PC-9 (cell line): ENCODE data around the gene VAV3.

Experiments used
- CTCF ChIP-seq: fragments of 200-600 bp; sonication (generic); conservative IDR thresholded peaks from 2 replicates; pipeline ENCODE4 v1.6.1; 2017; ENCODE audit warnings: mixed run types, antibody characterized with exemption, mild to moderate bottlenecking, moderate library complexity
- EZH2 ChIP-seq: fragments of 200-600 bp; sonication (generic); IDR thresholded peaks from 2 replicates; pipeline ENCODE4 v1.8.0; 2017; ENCODE audit warnings: antibody characterized with exemption, low read depth

GRCh38 chr1:107787299-107787698 is 177.7 kb downstream of the VAV3 start:
- no peak for TF ChIP-seq CTCF
- TF ChIP-seq EZH2 = no peak
